B cell (primary cell): ENCODE measurements around the gene S1PR3. TPM values are rescaled to one million over a fixed set of nuclear protein-coding genes. Genes with fewer than 3 reads are reported as not detected.

ENCODE experiments used
- ATAC-seq: fragments of 200-7000 bp; cut with Tn5 transposase; one replicate; pipeline ENCODE4 v1.10.0; 2021; ENCODE audit warnings: low read depth, mild to moderate bottlenecking, moderate number of reproducible peaks, moderate library complexity
- CTCF ChIA-PET: fragments of 350-600 bp; sonication (Branson Sonifier 250); formaldehyde crosslinking; loops from one replicate; lab custom pipeline; 2021; ENCODE audit warnings: antibody characterized with exemption, inconsistent platforms; lab: Charles Lee
- POLR2A ChIA-PET: fragments of 350-600 bp; sonication (Branson Sonifier 250); formaldehyde crosslinking; loops from one replicate; lab custom pipeline; 2021; ENCODE audit warnings: antibody characterized with exemption; lab: Charles Lee
- DNase-seq: peaks from one replicate; pipeline ENCODE4 v3.0.0; 2013
- H2AFZ ChIP-seq: 2 replicates; pipeline ENCODE4 v1.6.1; 2012; ENCODE audit warnings: mild to moderate bottlenecking, low read depth, low read length; ENCODE audit not compliant: insufficient read depth, poor library complexity, severe bottlenecking
- H3K27ac ChIP-seq, 2 donors: 1 replicate in 1 of 2; 2 replicates in 1 of 2; pipeline ENCODE4 v1.5.1; 2012 to 2013; ENCODE audit warnings: low read length in 2 of 2, mild to moderate bottlenecking in 2 of 2, moderate library complexity in 1 of 2
- H3K27me3 ChIP-seq, 4 experiments: fragments of 200-600 bp in 1 of 4; sonication (generic) in 1 of 4; replicated peaks in 1 of 4; 1 replicate in 2 of 4; 2 replicates in 2 of 4; pipeline versions ENCODE4 v1.6.1 to v1.7.0; 2013 to 2016; ENCODE audit warnings: low read length in 3 of 4, mild to moderate bottlenecking in 2 of 4, mixed read lengths in 1 of 4, moderate library complexity in 1 of 4; ENCODE audit not compliant: insufficient read depth in 4 of 4, control insufficient read depth in 3 of 4; ENCODE audit errors: control extremely low read depth in 1 of 4
- H3K36me3 ChIP-seq, 2 experiments: replicated peaks in 1 of 2; 1 replicate in 1 of 2; 2 replicates in 1 of 2; pipeline versions ENCODE4 v1.6.1 to v1.7.1; 2013; ENCODE audit warnings: low read length in 1 of 2; ENCODE audit not compliant: insufficient read depth in 2 of 2, control insufficient read depth in 1 of 2; ENCODE audit errors: control extremely low read depth in 1 of 2, extremely low read depth in 1 of 2
- H3K4me1 ChIP-seq, 2 donors: fragments of 200-600 bp in 1 of 2; sonication (generic) in 1 of 2; 1 replicate in 1 of 2; 2 replicates in 1 of 2; pipeline versions ENCODE4 v1.5.1 to v1.6.1; 2013 to 2017; ENCODE audit warnings: low read length in 2 of 2; ENCODE audit not compliant: control insufficient read depth in 2 of 2, insufficient read depth in 2 of 2
- H3K4me2 ChIP-seq: replicated peaks from 2 replicates; pipeline ENCODE3; 2012; ENCODE audit warnings: mild to moderate bottlenecking, low read depth, low read length; ENCODE audit not compliant: poor library complexity, severe bottlenecking
- H3K4me3 ChIP-seq, 5 experiments: fragments of 200-600 bp in 1 of 5; sonication (generic) in 1 of 5; 1 replicate in 3 of 5; 2 replicates in 2 of 5; pipeline versions ENCODE4 v1.5.1 to v1.7.0; 2011 to 2016; ENCODE audit warnings: low read length in 4 of 5, mild to moderate bottlenecking in 4 of 5, low read depth in 2 of 5, control low read depth in 1 of 5, moderate library complexity in 1 of 5; ENCODE audit not compliant: insufficient read depth in 1 of 5; ENCODE audit errors: control extremely low read depth in 1 of 5, extremely low read depth in 1 of 5
- H3K79me2 ChIP-seq: fragments of 200-600 bp; sonication (generic); one replicate; pipeline ENCODE4 v1.6.0; 2016; ENCODE audit warnings: low read length; ENCODE audit not compliant: control insufficient read depth, insufficient read depth
- H3K9ac ChIP-seq: fragments of 200-600 bp; sonication (generic); 2 replicates; pipeline ENCODE4 v1.6.1; 2017; ENCODE audit warnings: mild to moderate bottlenecking, low read length, moderate library complexity
- H3K9me3 ChIP-seq, 3 donors: one replicate each; pipeline versions ENCODE4 v1.6.1 to v1.7.1; 2013; ENCODE audit warnings: low read length in 2 of 3; ENCODE audit not compliant: control insufficient read depth in 2 of 3, insufficient read depth in 1 of 3; ENCODE audit errors: control extremely low read depth in 1 of 3
- H4K20me1 ChIP-seq: 2 replicates; pipeline ENCODE4 v1.6.0; 2012; ENCODE audit warnings: mild to moderate bottlenecking, low read length; ENCODE audit not compliant: insufficient read depth, control insufficient read depth, poor library complexity, severe bottlenecking
- H3K27ac Mint-ChIP-seq: one replicate; pipeline ENCODE4 v1.8.0; 2021; ENCODE audit warnings: mixed read lengths
- H3K27me3 Mint-ChIP-seq: one replicate; pipeline ENCODE4 v1.8.0; 2021; ENCODE audit warnings: mixed read lengths
- H3K4me1 Mint-ChIP-seq: one replicate; pipeline ENCODE4 v1.8.0; 2021; ENCODE audit warnings: mixed read lengths
- H3K4me3 Mint-ChIP-seq: one replicate; pipeline ENCODE4 v1.8.0; 2021; ENCODE audit warnings: mixed read lengths
- H3K9me3 Mint-ChIP-seq: one replicate; pipeline ENCODE4 v1.8.0; 2022; ENCODE audit warnings: mixed read lengths; ENCODE audit not compliant: insufficient read depth
- CTCF ChIP-seq: fragments of 200-600 bp; IDR thresholded peaks from one replicate; pipeline ENCODE4 v1.8.0; 2022; ENCODE audit warnings: antibody characterized with exemption, mild to moderate bottlenecking
- EZH2 ChIP-seq: IDR thresholded peaks from 2 replicates; pipeline ENCODE4 v1.6.1; 2012; ENCODE audit warnings: borderline replicate concordance, low read depth, mild to moderate bottlenecking, moderate library complexity, low read length; ENCODE audit not compliant: insufficient read depth, poor library complexity, severe bottlenecking
- WGBS: methylation state at CpG from one replicate; pipeline ENCODE4 v1.1.5; 2013; ENCODE audit warnings: missing lambda C conversion rate; ENCODE audit not compliant: insufficient coverage; 5-methylcytosine and 5-hydroxymethylcytosine counted together
- intact Hi-C: fragments of 100-400 bp; cut with micrococcal nuclease; formaldehyde crosslinking; loops from one replicate; pipeline ENCODE4 v1.10.0; 2022
- polyA plus RNA-seq: library from polyadenylated mRNA; depleted of rRNA; stranded (reverse); fragments of >200 nt; gene quantifications from 2 replicates; pipeline ENCODE4 v1.2.3, GENCODE V29; 2012
- total RNA-seq, 2 donors: library from RNA; stranded (reverse); fragments of 120-200 nt in 1 of 2; gene quantifications; 1 replicate in 1 of 2; 2 replicates in 1 of 2; pipeline versions ENCODE4 v1.2.3 to v1.2.4, GENCODE V29; 2013 to 2022

The S1PR3 gene
- total and polyA plus RNA-seq, 2 donors (not counting 1 experiment from before 2014, with no cell fraction given) = 0.25 TPM; not detected in 1

GRCh38 chr9:89000973-89001916 is 10.0 kb downstream of the S1PR3 start:
- WGBS = 41% methylated on average over 52 of the region's 52 CpGs
- H3K79me2 ChIP-seq = no peaks in the 10 kb centered on the region
- no peak overlapping the region for H3K27ac Mint-ChIP-seq
- no peaks in the 10 kb centered on the region for H4K20me1 ChIP-seq
- no peaks in the 10 kb centered on the region for H3K9me3 Mint-ChIP-seq
- H3K27ac ChIP-seq = no peak overlapping the region
- ATAC-seq (peak; percentile 28), DNase-seq (peak; percentile 76)
- no peak overlapping the region for H3K4me3 ChIP-seq
- H3K27me3 ChIP-seq = peaks cover 0 to 6% (median 1%) of the 10 kb centered on the region in 4 experiments
- CTCF ChIA-PET = interaction anchor here (0.6 to 1.2 kb wide), 4 partner anchors 405 to 1964 kb away, joined by 3 to 5 read pairs (median 3); no protein-coding TSS in a partner anchor
- H3K4me1 ChIP-seq = peaks cover 3 to 7% of the 10 kb centered on the region in 2 donors
- no peak overlapping the region for H3K4me3 Mint-ChIP-seq
- peak overlapping the region; percentile 18 for H3K4me2 ChIP-seq
- peak; percentile 67 for TF ChIP-seq CTCF
- no peak for TF ChIP-seq EZH2
- POLR2A ChIA-PET = no interaction called here
- H3K9ac ChIP-seq = no peak overlapping the region
- no peaks in the 10 kb centered on the region for H3K9me3 ChIP-seq
- no peaks in the 10 kb centered on the region for H3K36me3 ChIP-seq
- H3K27me3 Mint-ChIP-seq = peaks cover 17% of the 10 kb centered on the region
- peaks cover 3% of the 10 kb centered on the region for H3K4me1 Mint-ChIP-seq
- H2AFZ ChIP-seq = peak overlapping the region; percentile 49
- intact Hi-C loops = loop anchor here (2.0 kb wide), 1 partner anchor 278 kb away; no protein-coding TSS in a partner anchor
